Inflammatory macrophage treated with lipopolysaccharide for 1 hour (primary cell): ENCODE data around the gene ACTL6B.

ENCODE experiments used
- DNase-seq, 2 donors: peaks; one replicate each; pipeline ENCODE4 v3.0.0-alpha.2; 2020 to 2022

Gene ACTL6B

GRCh38 chr7:100599911-100600729 is 56.1 kb downstream of the ACTL6B start:
- no peak for DNase-seq

- no peak for DNase-seq
Measured at GRCh38 chr7:100598425-100598824, 57.8 kb downstream of the ACTL6B start.

GRCh38 chr7:100595188-100595587 is 61.1 kb downstream of the ACTL6B start:
- DNase-seq, result no peak
